ENCODE results near the gene SLC25A38. TPM values are rescaled to one million over a fixed set of nuclear protein-coding genes. Genes with fewer than 3 reads are reported as not detected.

The SLC25A38 gene
- total RNA-seq, 1 donor from 2014 or later: 21.1 TPM

DNA sequence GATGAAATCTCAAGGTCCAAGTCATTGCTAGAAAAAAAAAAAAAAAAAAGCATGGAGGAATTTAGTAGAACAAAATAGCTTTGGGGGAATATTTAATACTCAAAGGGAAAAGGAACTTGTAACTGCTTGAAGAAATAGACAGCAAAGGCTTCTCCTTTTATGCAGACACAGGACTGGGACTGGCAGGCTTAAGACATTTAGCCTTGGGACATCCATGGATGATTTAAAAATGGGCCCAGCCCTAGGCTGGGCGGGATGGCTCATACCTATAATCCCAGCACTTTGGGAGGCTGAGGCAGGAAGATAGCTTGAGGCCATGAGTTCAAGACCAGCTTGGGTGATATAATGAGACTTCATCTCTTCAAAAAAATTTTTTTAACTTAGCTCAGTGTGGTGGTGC, 43.1 kb downstream of the SLC25A38 start:
- Mint-ChIP-seq H3K27ac (ENCODE audit: unreplicated experiment) (no peak overlapping the region), H3K4me3 (ENCODE audit: unreplicated experiment) (no peak overlapping the region), H3K36me3 (ENCODE audit: unreplicated experiment) (peaks cover under 1% of the 10 kb centered on the region), H3K4me1 (ENCODE audit: low read depth, unreplicated experiment) (peaks cover 4% of the 10 kb centered on the region), H3K27me3 (ENCODE audit: unreplicated experiment) (no peaks in the 10 kb centered on the region), H3K9me3 (ENCODE audit: unreplicated experiment) (no peaks in the 10 kb centered on the region)
- TF ChIP-seq CTCF (IDR thresholded peaks at IDR 0.05; ENCODE audit: partially characterized antibody, unreplicated experiment): no peak
- no peak for DNase-seq

DNA sequence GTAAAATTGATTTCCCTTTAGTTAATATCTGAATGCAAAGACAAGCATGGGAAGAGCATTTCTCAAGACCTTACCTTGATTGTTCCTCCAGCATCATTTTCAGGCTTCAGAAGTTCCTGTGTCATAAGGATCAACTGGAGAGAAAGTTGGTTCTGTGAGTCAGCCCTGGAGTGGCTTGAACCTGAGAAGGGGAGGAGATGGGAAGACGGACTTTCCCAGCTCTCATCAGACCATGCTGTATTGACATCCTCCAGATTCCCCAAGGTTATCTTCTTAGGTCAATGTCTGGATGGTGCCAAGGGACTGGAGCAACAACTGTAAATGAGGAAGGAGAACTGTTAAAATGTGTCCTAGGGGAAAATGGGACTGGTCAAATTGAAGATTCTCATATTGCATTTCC, 44.3 kb downstream of the SLC25A38 start:
- Mint-ChIP-seq H3K4me3 (ENCODE audit: unreplicated experiment) (no peak overlapping the region), H3K27me3 (ENCODE audit: unreplicated experiment) (no peaks in the 10 kb centered on the region), H3K36me3 (ENCODE audit: unreplicated experiment) (no peaks in the 10 kb centered on the region), H3K27ac (ENCODE audit: unreplicated experiment) (no peak overlapping the region), H3K9me3 (ENCODE audit: unreplicated experiment) (no peaks in the 10 kb centered on the region), H3K4me1 (ENCODE audit: low read depth, unreplicated experiment) (peaks cover 4% of the 10 kb centered on the region)
- TF ChIP-seq CTCF (IDR thresholded peaks at IDR 0.05; ENCODE audit: partially characterized antibody, unreplicated experiment): no peak
- no peak for DNase-seq

GRCh38 chr3:39428745-39429201, 45.6 kb downstream of the SLC25A38 start:
- TF ChIP-seq CTCF (IDR thresholded peaks at IDR 0.05; ENCODE audit: partially characterized antibody, unreplicated experiment): no peak
- Mint-ChIP-seq H3K4me3 (ENCODE audit: unreplicated experiment) (no peak overlapping the region), H3K4me1 (ENCODE audit: low read depth, unreplicated experiment) (peaks cover 2% of the 10 kb centered on the region), H3K27ac (ENCODE audit: unreplicated experiment) (no peak overlapping the region), H3K27me3 (ENCODE audit: unreplicated experiment) (no peaks in the 10 kb centered on the region), H3K9me3 (ENCODE audit: unreplicated experiment) (no peaks in the 10 kb centered on the region), H3K36me3 (ENCODE audit: unreplicated experiment) (no peaks in the 10 kb centered on the region)
- DNase-seq: no peak

GRCh38 chr3:39429466-39429865, 46.3 kb downstream of the SLC25A38 start:
- Mint-ChIP-seq H3K4me3 (ENCODE audit: unreplicated experiment) (no peak overlapping the region), H3K36me3 (ENCODE audit: unreplicated experiment) (no peaks in the 10 kb centered on the region), H3K9me3 (ENCODE audit: unreplicated experiment) (no peaks in the 10 kb centered on the region), H3K4me1 (ENCODE audit: low read depth, unreplicated experiment) (no peaks in the 10 kb centered on the region), H3K27me3 (ENCODE audit: unreplicated experiment) (no peaks in the 10 kb centered on the region), H3K27ac (ENCODE audit: unreplicated experiment) (no peak overlapping the region)
- no peak for DNase-seq
- TF ChIP-seq CTCF (IDR thresholded peaks at IDR 0.05; ENCODE audit: partially characterized antibody, unreplicated experiment): no peak

- H3K9me3 Mint-ChIP-seq (ENCODE audit: unreplicated experiment): no peaks in the 10 kb centered on the region
- no peak overlapping the region for H3K4me3 Mint-ChIP-seq (ENCODE audit: unreplicated experiment)
- H3K27me3 Mint-ChIP-seq (ENCODE audit: unreplicated experiment): no peaks in the 10 kb centered on the region
- no peaks in the 10 kb centered on the region for H3K36me3 Mint-ChIP-seq (ENCODE audit: unreplicated experiment)
- no peak overlapping the region for H3K27ac Mint-ChIP-seq (ENCODE audit: unreplicated experiment)
- H3K4me1 Mint-ChIP-seq (ENCODE audit: low read depth, unreplicated experiment): peaks cover 1% of the 10 kb centered on the region
- DNase-seq: no peak
- no peak for TF ChIP-seq CTCF (IDR thresholded peaks at IDR 0.05; ENCODE audit: partially characterized antibody, unreplicated experiment)
Observed at GRCh38 chr3:39432342-39432741, 49.2 kb downstream of the SLC25A38 start.

Data from glutamatergic neuron (in vitro differentiated cells).